Colonic mucosa (tissue), 4 donors: ENCODE data around the gene NINJ1. TPM values are rescaled to one million over a fixed set of nuclear protein-coding genes. Genes with fewer than 3 reads are reported as not detected.
A peak's percentile ranks its signal among the peaks of the same experiment; 100 is the strongest.

ENCODE experiments used
- DNase-seq: peaks from one replicate; pipeline ENCODE4 v3.0.0-alpha.2; 2020
- H3K27ac ChIP-seq: fragments of 200-600 bp; one replicate; pipeline ENCODE4 v1.8.0; 2021
- H3K27me3 ChIP-seq: fragments of 200-600 bp; one replicate; pipeline ENCODE4 v1.8.0; 2021
- H3K36me3 ChIP-seq: fragments of 200-600 bp; one replicate; pipeline ENCODE4 v1.8.0; 2021
- H3K4me1 ChIP-seq: fragments of 200-600 bp; one replicate; pipeline ENCODE4 v1.8.0; 2021; ENCODE audit warnings: mild to moderate bottlenecking
- H3K4me3 ChIP-seq: fragments of 200-600 bp; one replicate; pipeline ENCODE4 v1.8.0; 2021
- H3K9ac ChIP-seq, 2 donors: one replicate each; pipeline ENCODE4 v1.7.0; 2013; ENCODE audit warnings: control low read depth in 2 of 2, low read depth in 2 of 2, low read length in 2 of 2
- H3K9me3 ChIP-seq: fragments of 200-600 bp; one replicate; pipeline ENCODE4 v1.8.0; 2021
- intact Hi-C: fragments of 100-400 bp; cut with DNase I; formaldehyde crosslinking; loops from one replicate; pipeline ENCODE4 v1.14.1; 2022
- total RNA-seq, 2 donors: library from RNA; stranded (reverse); fragmentation: NEBNext Ultra II Directional in 1 of 2; extraction: Animal tissue kit (Norgen Biotek cat#: 25700) in 1 of 2; gene quantifications; one replicate each; pipeline ENCODE4 v1.2.1, GENCODE V29; 2021
- TF ChIP-seq, protein P1 (sequence below): fragments of 200-600 bp; IDR thresholded peaks from one replicate; pipeline ENCODE4 v1.8.0; 2022; ENCODE audit warnings: antibody characterized with exemption, mild to moderate bottlenecking
- donor health status: healthy.
- donor health status: DM: no; HTN: no; CAD: no.
- donor health status: DM: no; HTN: no; CAD: no.

Gene NINJ1
- total RNA-seq, 2 donors from 2014 or later = 24.5 to 29.4 TPM

DNA sequence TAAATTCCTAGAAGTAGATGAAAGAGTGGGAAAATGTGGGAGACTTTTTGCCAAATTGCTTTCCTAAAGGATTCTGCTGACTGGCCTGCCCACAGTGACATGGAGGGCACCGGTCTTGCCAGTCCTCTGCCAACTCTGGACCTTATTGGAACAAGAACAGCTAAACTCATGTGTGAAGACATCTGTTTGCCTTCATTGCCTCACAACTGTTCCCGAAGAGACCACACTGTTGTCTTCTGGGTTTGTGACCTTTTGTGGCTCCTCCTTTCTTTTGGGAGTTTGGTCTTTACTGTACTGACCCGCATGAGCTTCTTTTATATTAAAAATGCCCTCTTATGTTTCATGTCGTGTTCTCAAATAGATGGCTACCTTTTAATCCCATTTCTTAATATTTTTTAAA, 33.8 kb upstream of the NINJ1 start:
- no peaks in the 10 kb centered on the region for H3K27me3 ChIP-seq
- H3K9me3 ChIP-seq = no peaks in the 10 kb centered on the region
- no peak overlapping the region for H3K27ac ChIP-seq
- no peak overlapping the region for H3K9ac ChIP-seq
- TF ChIP-seq, protein P1, sequence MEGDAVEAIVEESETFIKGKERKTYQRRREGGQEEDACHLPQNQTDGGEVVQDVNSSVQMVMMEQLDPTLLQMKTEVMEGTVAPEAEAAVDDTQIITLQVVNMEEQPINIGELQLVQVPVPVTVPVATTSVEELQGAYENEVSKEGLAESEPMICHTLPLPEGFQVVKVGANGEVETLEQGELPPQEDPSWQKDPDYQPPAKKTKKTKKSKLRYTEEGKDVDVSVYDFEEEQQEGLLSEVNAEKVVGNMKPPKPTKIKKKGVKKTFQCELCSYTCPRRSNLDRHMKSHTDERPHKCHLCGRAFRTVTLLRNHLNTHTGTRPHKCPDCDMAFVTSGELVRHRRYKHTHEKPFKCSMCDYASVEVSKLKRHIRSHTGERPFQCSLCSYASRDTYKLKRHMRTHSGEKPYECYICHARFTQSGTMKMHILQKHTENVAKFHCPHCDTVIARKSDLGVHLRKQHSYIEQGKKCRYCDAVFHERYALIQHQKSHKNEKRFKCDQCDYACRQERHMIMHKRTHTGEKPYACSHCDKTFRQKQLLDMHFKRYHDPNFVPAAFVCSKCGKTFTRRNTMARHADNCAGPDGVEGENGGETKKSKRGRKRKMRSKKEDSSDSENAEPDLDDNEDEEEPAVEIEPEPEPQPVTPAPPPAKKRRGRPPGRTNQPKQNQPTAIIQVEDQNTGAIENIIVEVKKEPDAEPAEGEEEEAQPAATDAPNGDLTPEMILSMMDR = no peak
- H3K4me1 ChIP-seq = peaks cover 6% of the 10 kb centered on the region
- intact Hi-C loops = loop anchor here (10.0 kb wide), 1 partner anchor 387 kb away; no protein-coding TSS in a partner anchor
- no peak for DNase-seq
- no peak overlapping the region for H3K4me3 ChIP-seq
- no peaks in the 10 kb centered on the region for H3K36me3 ChIP-seq

DNA sequence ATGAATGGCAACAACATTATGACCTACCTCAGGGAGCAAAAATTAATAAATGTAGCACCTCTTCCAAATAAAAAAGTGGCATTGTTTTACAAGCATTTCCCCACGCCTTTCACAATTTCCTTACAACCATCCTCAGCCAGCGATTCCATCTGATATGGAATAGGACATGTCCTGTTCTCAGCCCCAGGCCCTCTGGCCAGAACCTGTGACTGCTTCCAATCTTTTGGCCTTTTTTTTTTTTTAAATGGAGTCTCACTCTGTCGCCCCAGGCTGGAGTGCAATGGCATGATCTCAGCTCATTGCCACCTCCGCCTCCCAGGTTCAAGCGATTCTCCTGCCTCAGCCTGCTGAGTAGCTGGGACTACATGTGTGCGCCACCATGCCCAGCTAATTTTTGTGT, 33.1 kb upstream of the NINJ1 start:
- no peak for DNase-seq
- H3K4me1 ChIP-seq = peaks cover 6% of the 10 kb centered on the region
- H3K4me3 ChIP-seq = no peak overlapping the region
- TF ChIP-seq, protein P1 = no peak
- H3K9me3 ChIP-seq = no peaks in the 10 kb centered on the region
- H3K9ac ChIP-seq = peak overlapping the region in 1 of 2 donors; percentile 6
- H3K36me3 ChIP-seq = no peaks in the 10 kb centered on the region
- no peak overlapping the region for H3K27ac ChIP-seq
- no peaks in the 10 kb centered on the region for H3K27me3 ChIP-seq
- intact Hi-C loops = loop anchor here (10.0 kb wide), 1 partner anchor 388 kb away; no protein-coding TSS in a partner anchor

DNA sequence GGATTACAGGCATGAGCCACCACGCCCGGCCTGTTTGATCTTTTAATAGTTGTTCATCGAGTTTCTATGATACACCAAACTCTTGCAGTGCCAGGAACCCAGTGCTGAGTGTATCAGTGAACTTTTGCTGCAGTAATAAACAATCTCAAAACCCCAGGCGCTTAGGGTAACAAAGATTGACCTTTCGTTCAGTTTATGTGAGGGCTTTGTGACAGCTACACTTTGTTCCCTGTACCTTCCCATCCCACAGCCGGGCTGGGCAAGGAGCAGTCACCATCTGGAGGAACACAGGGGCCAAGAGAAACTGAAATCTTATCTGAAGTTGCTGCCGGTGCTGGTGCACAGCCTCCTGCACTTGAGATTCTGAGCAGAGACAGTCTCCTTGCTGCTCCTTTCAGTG, 32.6 kb upstream of the NINJ1 start:
- peaks cover 6% of the 10 kb centered on the region for H3K4me1 ChIP-seq
- no peak overlapping the region for H3K4me3 ChIP-seq
- intact Hi-C loops = loop anchor here (10.0 kb wide), 1 partner anchor 388 kb away; no protein-coding TSS in a partner anchor
- no peaks in the 10 kb centered on the region for H3K27me3 ChIP-seq
- TF ChIP-seq, protein P1 = no peak
- H3K9ac ChIP-seq = peak overlapping the region in 1 of 2 donors; percentile 6
- peak; percentile 56 for DNase-seq
- H3K27ac ChIP-seq = no peak overlapping the region
- H3K36me3 ChIP-seq = no peaks in the 10 kb centered on the region
- H3K9me3 ChIP-seq = no peaks in the 10 kb centered on the region

DNA sequence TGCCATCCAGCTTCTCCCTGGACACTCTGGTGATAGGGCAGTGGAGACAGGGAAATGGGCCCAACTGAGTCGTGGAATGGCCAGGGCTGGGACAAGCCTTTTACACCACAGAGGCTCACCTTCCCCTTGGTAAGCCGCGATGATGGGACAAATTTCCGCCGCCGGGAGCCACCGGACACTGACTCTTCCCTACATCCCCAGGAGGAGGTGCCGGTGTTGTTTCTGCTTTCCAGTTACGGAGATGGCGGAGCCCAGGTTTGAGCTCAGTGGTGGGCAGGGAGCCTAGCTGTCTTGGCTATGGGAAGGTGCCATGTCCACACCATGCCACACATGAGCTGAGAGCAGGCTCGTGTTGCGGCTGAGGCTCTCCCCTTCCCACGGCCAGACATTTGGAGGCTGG, 30.0 kb upstream of the NINJ1 start:
- Histone ChIP-seq H3K27me3 (no peaks in the 10 kb centered on the region), H3K4me1 (peaks cover 6% of the 10 kb centered on the region), H3K9me3 (no peaks in the 10 kb centered on the region), H3K9ac (no peak overlapping the region), H3K36me3 (no peaks in the 10 kb centered on the region), H3K4me3 (no peak overlapping the region), H3K27ac (no peak overlapping the region)
- TF ChIP-seq, protein P1 = no peak
- no peak for DNase-seq
- intact Hi-C loops = loop anchor here (10.0 kb wide), 1 partner anchor 391 kb away; no protein-coding TSS in a partner anchor

DNA sequence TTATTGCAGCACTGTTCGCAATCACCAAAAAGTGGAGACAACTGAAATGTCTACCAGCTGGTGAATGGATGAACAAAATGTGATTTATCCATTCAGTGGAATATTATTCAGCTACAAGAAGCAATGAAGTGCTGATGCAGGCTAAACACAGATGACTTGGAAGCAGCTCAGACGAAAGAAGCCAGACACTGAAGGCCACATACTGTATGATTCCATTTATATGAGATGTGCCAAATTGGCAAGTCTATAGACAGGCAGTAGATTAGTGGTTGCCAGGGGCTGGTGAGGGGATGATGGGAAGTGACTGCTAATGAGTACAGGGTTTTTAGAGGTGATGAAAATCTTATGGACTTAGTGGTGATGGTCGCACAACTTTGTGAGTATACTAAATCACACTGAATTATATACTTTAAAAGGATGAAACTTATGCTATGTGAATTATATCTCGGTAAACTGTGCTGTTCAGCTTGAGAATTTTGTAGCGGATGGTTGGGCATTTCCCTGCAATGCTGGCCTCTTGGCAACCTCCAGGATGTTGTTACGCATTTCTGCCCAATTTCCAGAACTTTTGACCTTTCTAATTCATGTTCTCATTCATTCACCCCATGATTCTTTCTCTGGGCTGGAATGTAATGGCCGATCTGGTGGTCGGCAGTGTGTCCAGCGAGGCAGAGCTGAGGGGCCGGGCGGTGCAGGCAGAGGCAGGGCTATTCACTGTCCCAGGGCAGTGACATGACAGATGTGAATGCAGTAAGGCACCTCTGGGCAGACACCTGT, 27.9 kb upstream of the NINJ1 start:
- Histone ChIP-seq H3K36me3 (no peaks in the 10 kb centered on the region), H3K4me1 (peaks cover 4% of the 10 kb centered on the region), H3K27me3 (no peaks in the 10 kb centered on the region), H3K27ac (no peak overlapping the region), H3K9me3 (no peaks in the 10 kb centered on the region), H3K9ac (no peak overlapping the region), H3K4me3 (no peak overlapping the region)
- DNase-seq = no peak
- TF ChIP-seq, protein P1 = no peak
- intact Hi-C loops = loop anchor here (2.0 to 10.0 kb wide), 2 partner anchors 141 to 393 kb away; no protein-coding TSS in a partner anchor
